Neural progenitor cell (in vitro differentiated cells): ENCODE results near the gene OLFM3. TPM values are rescaled to one million over a fixed set of nuclear protein-coding genes. Genes with fewer than 3 reads are reported as not detected.

Source experiments
- DNase-seq: peaks from one replicate; pipeline ENCODE4 v3.0.0-alpha.2; 2016; ENCODE audit warnings: low spot score
- H2AFZ ChIP-seq: fragments of 200-600 bp; sonication (generic); replicated peaks from 2 replicates; pipeline ENCODE4 v1.6.1; 2016; ENCODE audit warnings: antibody characterized with exemption
- H3F3A ChIP-seq: fragments of 200-600 bp; sonication (generic); 2 replicates; pipeline ENCODE4 v1.6.1; 2016; ENCODE audit warnings: antibody characterized with exemption, low read depth
- H3K27ac ChIP-seq: fragments of 200-600 bp; sonication (generic); 2 replicates; pipeline ENCODE4 v1.5.1; 2016; ENCODE audit warnings: mild to moderate bottlenecking
- H3K27me3 ChIP-seq: fragments of 200-600 bp; sonication (generic); 2 replicates; pipeline ENCODE4 v1.6.1; 2016; ENCODE audit warnings: mild to moderate bottlenecking, moderate library complexity
- H3K36me3 ChIP-seq: fragments of 200-600 bp; sonication (generic); 2 replicates; pipeline ENCODE4 v1.5.1; 2016
- H3K4me1 ChIP-seq: fragments of 200-600 bp; sonication (generic); 2 replicates; pipeline ENCODE4 v1.6.1; 2016; ENCODE audit warnings: mixed run types
- H3K4me2 ChIP-seq: fragments of 200-600 bp; sonication (generic); 2 replicates; pipeline ENCODE4 v1.6.1; 2016
- H3K4me3 ChIP-seq: fragments of 200-600 bp; sonication (generic); 2 replicates; pipeline ENCODE4 v1.5.1; 2016
- H3K79me2 ChIP-seq: fragments of 200-600 bp; sonication (generic); 2 replicates; pipeline ENCODE4 v1.6.1; 2016; ENCODE audit warnings: low read depth
- H3K9ac ChIP-seq: fragments of 200-600 bp; sonication (generic); 2 replicates; pipeline ENCODE4 v1.6.1; 2016
- H3K9me3 ChIP-seq: fragments of 200-600 bp; sonication (generic); 2 replicates; pipeline ENCODE4 v1.5.1; 2016; ENCODE audit warnings: low read depth
- H4K20me1 ChIP-seq: fragments of 200-600 bp; sonication (generic); 2 replicates; pipeline ENCODE4 v1.6.1; 2016; ENCODE audit warnings: low read depth
- H3K27ac Mint-ChIP-seq: 3 replicates; pipeline ENCODE4 v1.8.0; 2021; ENCODE audit warnings: mixed read lengths
- H3K27me3 Mint-ChIP-seq: 2 replicates; pipeline ENCODE4 v1.8.0; 2022; ENCODE audit warnings: low read depth, mild to moderate bottlenecking, inconsistent platforms, moderate library complexity, mixed read lengths; ENCODE audit not compliant: insufficient read depth
- H3K36me3 Mint-ChIP-seq: 3 replicates; pipeline ENCODE4 v1.8.0; 2021; ENCODE audit warnings: mixed read lengths
- H3K4me1 Mint-ChIP-seq: 3 replicates; pipeline ENCODE4 v1.8.0; 2021; ENCODE audit warnings: mixed read lengths
- H3K4me3 Mint-ChIP-seq: 3 replicates; pipeline ENCODE4 v1.8.0; 2021; ENCODE audit warnings: mild to moderate bottlenecking, moderate library complexity, mixed read lengths
- H3K9me3 Mint-ChIP-seq: 3 replicates; pipeline ENCODE4 v1.8.0; 2020; ENCODE audit warnings: mixed read lengths
- EZH2 ChIP-seq: fragments of 200-600 bp; sonication (generic); IDR thresholded peaks from 2 replicates; pipeline ENCODE4 v1.6.1; 2017; ENCODE audit warnings: antibody characterized with exemption, mild to moderate bottlenecking, moderate library complexity
- EZH2phosphoT487 ChIP-seq: fragments of 200-600 bp; sonication (generic); IDR thresholded peaks from 2 replicates; pipeline ENCODE4 v1.6.1; 2017; ENCODE audit warnings: antibody characterized with exemption
- total RNA-seq: library from RNA; depleted of rRNA; stranded (reverse); fragments of >200 nt; gene quantifications from 2 replicates; pipeline ENCODE4 v1.2.3, GENCODE V29; 2015; ENCODE audit warnings: low replicate concordance
- TF ChIP-seq, protein P1 (sequence below): fragments of 200-600 bp; sonication (generic); IDR thresholded peaks from 2 replicates; pipeline ENCODE4 v1.5.1; 2017; ENCODE audit warnings: antibody characterized with exemption, mild to moderate bottlenecking

The OLFM3 gene
- total RNA-seq, 1 donor from 2014 or later, result 4.4 TPM

DNA sequence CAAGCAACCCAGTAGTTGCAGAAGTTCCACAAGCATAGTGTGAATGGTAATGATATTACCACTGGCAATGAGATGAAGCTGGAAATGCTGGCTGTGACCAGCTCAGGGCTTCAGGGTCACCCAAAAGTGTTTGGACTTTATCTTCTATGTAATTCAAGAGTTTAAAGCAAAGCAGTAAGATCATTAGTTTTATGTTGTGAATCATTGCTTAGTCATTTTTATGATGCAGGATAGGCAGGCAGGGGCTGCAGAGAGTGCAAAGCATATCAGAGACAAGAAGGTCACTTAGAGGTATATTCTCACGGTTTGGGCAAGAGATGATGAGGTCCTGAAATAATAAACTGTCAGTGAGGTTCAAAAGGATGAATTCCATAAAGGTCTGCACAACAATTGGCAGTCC is 147.4 kb downstream of the OLFM3 start:
- peaks cover 16% of the 10 kb centered on the region for H3K4me1 Mint-ChIP-seq
- H3K9me3 ChIP-seq, result no peaks in the 10 kb centered on the region
- no peaks in the 10 kb centered on the region for H3K9me3 Mint-ChIP-seq

DNA sequence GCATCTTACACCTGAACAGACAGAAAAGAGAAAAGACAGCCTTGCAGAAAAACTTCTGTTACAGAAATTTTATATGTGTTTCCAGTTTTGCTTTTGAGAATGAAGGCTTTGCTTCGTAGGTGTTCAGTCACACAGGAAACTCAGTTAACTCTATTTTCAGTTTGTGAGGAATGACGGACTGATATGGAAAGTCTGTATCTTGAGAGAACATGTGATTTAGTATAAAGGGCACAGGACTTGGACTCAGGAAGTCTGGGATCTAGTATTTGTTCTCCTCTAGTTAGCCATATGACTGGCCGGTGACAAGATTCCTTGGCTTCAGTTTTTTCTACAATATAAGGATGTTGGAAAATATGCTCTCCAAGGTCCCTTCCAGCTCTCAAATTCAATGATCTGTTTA is 149.1 kb downstream of the OLFM3 start:
- no peak overlapping the region for H3K4me3 Mint-ChIP-seq
- peaks cover 61% of the 10 kb centered on the region for H3K4me1 ChIP-seq
- DNase-seq, result no peak
- no peaks in the 10 kb centered on the region for H3K79me2 ChIP-seq
- no peaks in the 10 kb centered on the region for H3K36me3 ChIP-seq
- H4K20me1 ChIP-seq, result no peaks in the 10 kb centered on the region
- no peaks in the 10 kb centered on the region for H3K36me3 Mint-ChIP-seq
- H3K9ac ChIP-seq, result no peak overlapping the region
- peak overlapping the region; percentile 2 for H3K4me2 ChIP-seq
- no peaks in the 10 kb centered on the region for H3K27me3 ChIP-seq
- H3K27me3 Mint-ChIP-seq, result no peaks in the 10 kb centered on the region
- H3F3A ChIP-seq, result peaks cover 18% of the 10 kb centered on the region
- H3K4me1 Mint-ChIP-seq, result peaks cover 26% of the 10 kb centered on the region
- H3K9me3 ChIP-seq, result no peaks in the 10 kb centered on the region
- no peak overlapping the region for H2AFZ ChIP-seq
- H3K27ac Mint-ChIP-seq, result no peak overlapping the region
- H3K27ac ChIP-seq, result no peak overlapping the region
- H3K4me3 ChIP-seq, result no peak overlapping the region
- no peaks in the 10 kb centered on the region for H3K9me3 Mint-ChIP-seq
- TF ChIP-seq EZH2 (no peak), EZH2phosphoT487 (no peak)
- TF ChIP-seq, protein P1, sequence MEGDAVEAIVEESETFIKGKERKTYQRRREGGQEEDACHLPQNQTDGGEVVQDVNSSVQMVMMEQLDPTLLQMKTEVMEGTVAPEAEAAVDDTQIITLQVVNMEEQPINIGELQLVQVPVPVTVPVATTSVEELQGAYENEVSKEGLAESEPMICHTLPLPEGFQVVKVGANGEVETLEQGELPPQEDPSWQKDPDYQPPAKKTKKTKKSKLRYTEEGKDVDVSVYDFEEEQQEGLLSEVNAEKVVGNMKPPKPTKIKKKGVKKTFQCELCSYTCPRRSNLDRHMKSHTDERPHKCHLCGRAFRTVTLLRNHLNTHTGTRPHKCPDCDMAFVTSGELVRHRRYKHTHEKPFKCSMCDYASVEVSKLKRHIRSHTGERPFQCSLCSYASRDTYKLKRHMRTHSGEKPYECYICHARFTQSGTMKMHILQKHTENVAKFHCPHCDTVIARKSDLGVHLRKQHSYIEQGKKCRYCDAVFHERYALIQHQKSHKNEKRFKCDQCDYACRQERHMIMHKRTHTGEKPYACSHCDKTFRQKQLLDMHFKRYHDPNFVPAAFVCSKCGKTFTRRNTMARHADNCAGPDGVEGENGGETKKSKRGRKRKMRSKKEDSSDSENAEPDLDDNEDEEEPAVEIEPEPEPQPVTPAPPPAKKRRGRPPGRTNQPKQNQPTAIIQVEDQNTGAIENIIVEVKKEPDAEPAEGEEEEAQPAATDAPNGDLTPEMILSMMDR, result no peak

More for the DNA sequence above, 147.4 kb downstream of the OLFM3 start:
- no peak overlapping the region for H3K4me3 Mint-ChIP-seq
- H2AFZ ChIP-seq, result no peak overlapping the region
- no peaks in the 10 kb centered on the region for H3K27me3 Mint-ChIP-seq
- no peak for DNase-seq
- no peak overlapping the region for H3K27ac ChIP-seq
- no peaks in the 10 kb centered on the region for H3K79me2 ChIP-seq
- H3F3A ChIP-seq, result peaks cover under 1% of the 10 kb centered on the region
- H3K27me3 ChIP-seq, result no peaks in the 10 kb centered on the region
- H4K20me1 ChIP-seq, result no peaks in the 10 kb centered on the region
- no peak for TF ChIP-seq EZH2phosphoT487
- no peak for TF ChIP-seq EZH2
- TF ChIP-seq, protein P1, result no peak
- no peak overlapping the region for H3K4me3 ChIP-seq
- H3K36me3 ChIP-seq, result no peaks in the 10 kb centered on the region
- H3K4me2 ChIP-seq, result no peak overlapping the region
- no peak overlapping the region for H3K9ac ChIP-seq
- peaks cover 44% of the 10 kb centered on the region for H3K4me1 ChIP-seq
- H3K36me3 Mint-ChIP-seq, result no peaks in the 10 kb centered on the region
- H3K27ac Mint-ChIP-seq, result no peak overlapping the region

- Mint-ChIP-seq H3K4me3 (peak overlapping the region; percentile 78), H3K4me1 (peaks cover 27% of the 10 kb centered on the region), H3K27ac (no peak overlapping the region), H3K36me3 (no peaks in the 10 kb centered on the region), H3K9me3 (no peaks in the 10 kb centered on the region), H3K27me3 (no peaks in the 10 kb centered on the region)
- no peak for TF ChIP-seq EZH2
- TF ChIP-seq, protein P1, result peak; percentile 19
- H3K27ac ChIP-seq, result no peak overlapping the region
- DNase-seq, result peak; percentile 74
- no peaks in the 10 kb centered on the region for H3K27me3 ChIP-seq
- H3K36me3 ChIP-seq, result no peaks in the 10 kb centered on the region
- H2AFZ ChIP-seq, result peak overlapping the region; percentile 60
- H3K9ac ChIP-seq, result no peak overlapping the region
- H3K4me3 ChIP-seq, result peak overlapping the region; percentile 41
- H3K4me1 ChIP-seq, result peaks cover 63% of the 10 kb centered on the region
- H3K79me2 ChIP-seq, result no peaks in the 10 kb centered on the region
- H3K4me2 ChIP-seq, result peak overlapping the region; percentile 74
- H3K9me3 ChIP-seq, result no peaks in the 10 kb centered on the region
- no peaks in the 10 kb centered on the region for H4K20me1 ChIP-seq
- H3F3A ChIP-seq, result peaks cover 20% of the 10 kb centered on the region
Measured at GRCh38 chr1:101846820-101847219, 149.9 kb downstream of the OLFM3 start.
